ENCODE results near the gene ALDH6A1. TPM values are rescaled to one million over a fixed set of nuclear protein-coding genes. Genes with fewer than 3 reads are reported as not detected.

Gene ALDH6A1
- total and polyA plus RNA-seq, 2 of the 13 experiments (the other 11 are each of a cell fraction or from before 2014, with no cell fraction given): 26.9 to 49.9 TPM

GRCh38 chr14:74018586-74019407 lies 65.5 kb downstream of the ALDH6A1 start, which contains the start of the genes BBOF1 and ENTPD5 (continued):
- TF ChIP-seq SUZ12 (IDR thresholded peaks at IDR 0.05; ENCODE audit: low read depth, low read length) (no peak), ZNF276 (CRISPR knock-in tag; IDR thresholded peaks at IDR 0.05; ENCODE audit: low read depth) (no peak), ZSCAN9 (CRISPR knock-in tag; IDR thresholded peaks at IDR 0.05; ENCODE audit: borderline replicate concordance) (no peak), ZBTB4 (CRISPR knock-in tag; IDR thresholded peaks at IDR 0.05; ENCODE audit: borderline replicate concordance) (no peak), PATZ1 (CRISPR knock-in tag; IDR thresholded peaks at IDR 0.05) (no peak; the same call in 1 of the 2 replicates), CENPBD1 (CRISPR knock-in tag; IDR thresholded peaks at IDR 0.05; ENCODE audit: borderline replicate concordance, low read depth) (no peak; the same call in 1 of the 2 replicates), GABPB1 (CRISPR knock-in tag; IDR thresholded peaks at IDR 0.05) (peak; percentile 62; the same call in 1 of the 2 replicates), ZMYM3 (CRISPR knock-in tag; IDR thresholded peaks at IDR 0.05) (peak; percentile 30; the same call in 1 of the 2 replicates), DPF2 (CRISPR knock-in tag; IDR thresholded peaks at IDR 0.05; ENCODE audit: borderline replicate concordance, low read depth) (no peak), CREB1 (IDR thresholded peaks at IDR 0.05) (peak; percentile 90; the same call in 1 of the 2 replicates), CREB1 (CRISPR knock-in tag; IDR thresholded peaks at IDR 0.05) (no peak), BRCA1 (CRISPR knock-in tag; IDR thresholded peaks at IDR 0.05) (no peak), GRHL1 (CRISPR knock-in tag; conservative IDR thresholded peaks at IDR 0.05) (no peak), BHLHE40 (IDR thresholded peaks at IDR 0.05; ENCODE audit: low read length) (0 out of 2 replicates have a peak, but pooled peaks have one; percentile 16), ZNF530 (CRISPR knock-in tag; IDR thresholded peaks at IDR 0.05; ENCODE audit: low read depth) (no peak), TRIM22 (IDR thresholded peaks at IDR 0.05) (no peak), PAWR (CRISPR knock-in tag; IDR thresholded peaks at IDR 0.05; ENCODE audit: borderline replicate concordance) (no peak), JUND (CRISPR knock-in tag; IDR thresholded peaks at IDR 0.05) (peak; percentile 12; the same call in 1 of the 2 replicates)

Data from HepG2 (cell line).